Ovary (tissue), 9 donors: ENCODE measurements around the gene SMAD3. TPM values are rescaled to one million over a fixed set of nuclear protein-coding genes. Genes with fewer than 3 reads are reported as not detected.
A peak's percentile ranks its signal among the peaks of the same experiment; 100 is the strongest.

Source experiments
- DNase-seq, 5 donors: peaks; one replicate each; pipeline ENCODE4 v3.0.0-alpha.2; 2019 to 2020
- H3K27ac ChIP-seq, 2 donors: fragments of 200-600 bp; one replicate each; pipeline versions ENCODE4 v1.5.1 to v1.8.0; 2019 to 2022
- H3K27me3 ChIP-seq: fragments of 200-600 bp; one replicate; pipeline ENCODE4 v1.8.0; 2022
- H3K36me3 ChIP-seq: fragments of 200-600 bp; sonication (generic); one replicate; pipeline ENCODE4 v1.5.1; 2019
- H3K4me1 ChIP-seq: one replicate; pipeline ENCODE4 v1.8.1; 2013; ENCODE audit warnings: mild to moderate bottlenecking, moderate library complexity; ENCODE audit not compliant: insufficient read depth
- H3K4me3 ChIP-seq: fragments of 200-600 bp; sonication (generic); one replicate; pipeline ENCODE4 v1.5.1; 2017
- H3K9me3 ChIP-seq, 2 donors: fragments of 200-600 bp in 1 of 2; sonication (generic) in 1 of 2; one replicate each; pipeline versions ENCODE4 v1.5.1 to v1.8.1; 2013 to 2019; ENCODE audit warnings: mild to moderate bottlenecking in 1 of 2, moderate library complexity in 1 of 2
- EP300 ChIP-seq: sonication (generic); formaldehyde crosslinking; IDR thresholded peaks from one replicate; pipeline ENCODE4 v1.6.1; 2017; ENCODE audit warnings: antibody characterized with exemption
- POLR2A ChIP-seq: fragments of 450-650 bp; IDR thresholded peaks from one replicate; pipeline ENCODE4 v1.6.1; 2017; ENCODE audit warnings: antibody characterized with exemption, mild to moderate bottlenecking, moderate library complexity
- WGBS, 3 donors: extraction: QIAGEN DNeasy Blood & Tissue Kit in 1 of 3; methylation state at CpG; one replicate each; pipeline versions ENCODE4 v1.1.5 to v1.1.7; 2013 to 2017; 5-methylcytosine and 5-hydroxymethylcytosine counted together
- intact Hi-C, 4 donors: fragments of 100-400 bp; cut with DNase I; formaldehyde crosslinking; loops; one replicate each; pipeline versions ENCODE4 v1.11.0 to v1.15.1; 2022 to 2023
- polyA plus RNA-seq, 2 donors: library from polyadenylated mRNA; stranded (reverse); fragments of 200-250 nt in 1 of 2; fragments of 350-450 nt in 1 of 2; fragmentation: Illumina TruSeq in 1 of 2; extraction: RNeasy Lipid Tissue Mini Kit (QIAGEN cat#74804) in 1 of 2; gene quantifications; one replicate each; pipeline ENCODE4 v1.2.3, GENCODE V29; 2013 to 2014
- total RNA-seq, 7 donors: library from RNA; depleted of rRNA in 2 of 7; stranded (reverse); fragments of >200 nt in 2 of 7; fragmentation: NEBNext Ultra II Directional in 3 of 7; extraction: Animal tissue kit (Norgen Biotek cat#: 25700) in 3 of 7; gene quantifications; one replicate each; pipeline versions ENCODE4 v1.1.0 to v1.2.4, GENCODE V29; 2016 to 2023
- TF ChIP-seq, protein P1 (sequence below), 3 donors: fragments of 450-650 bp in 2 of 3; fragments of 200-600 bp in 1 of 3; IDR thresholded peaks; one replicate each; pipeline versions ENCODE4 v1.5.1 to v1.8.0; 2016 to 2022; ENCODE audit warnings: antibody characterized with exemption in 3 of 3, mild to moderate bottlenecking in 1 of 3
- donor health status: DM: no; HTN: no; CAD: no; lungs with moderate emphysema.
- donor health status: DM: no; HTN: no; CAD: no.
- donor health status: Bipolar disorder and iron deficiency.
- donor health status: DM: yes; HTN: yes; CAD: no.
- donor health status: DM: no; HTN: no; CAD: no.
- donor health status: DM: yes; HTN: yes; CAD: no.

The SMAD3 gene
- total and polyA plus RNA-seq, 9 donors: 18.7 to 78.6 (median 46.0) TPM

- Histone ChIP-seq H3K4me3 (no peak overlapping the region), H3K9me3 (no peaks in the 10 kb centered on the region), H3K27me3 (no peaks in the 10 kb centered on the region), H3K4me1 (peaks cover 8% of the 10 kb centered on the region), H3K27ac (peak overlapping the region in 1 of 2 donors; percentile 37), H3K36me3 (no peaks in the 10 kb centered on the region)
- TF ChIP-seq EP300: no peak
- no peak for TF ChIP-seq POLR2A
- TF ChIP-seq, protein P1, sequence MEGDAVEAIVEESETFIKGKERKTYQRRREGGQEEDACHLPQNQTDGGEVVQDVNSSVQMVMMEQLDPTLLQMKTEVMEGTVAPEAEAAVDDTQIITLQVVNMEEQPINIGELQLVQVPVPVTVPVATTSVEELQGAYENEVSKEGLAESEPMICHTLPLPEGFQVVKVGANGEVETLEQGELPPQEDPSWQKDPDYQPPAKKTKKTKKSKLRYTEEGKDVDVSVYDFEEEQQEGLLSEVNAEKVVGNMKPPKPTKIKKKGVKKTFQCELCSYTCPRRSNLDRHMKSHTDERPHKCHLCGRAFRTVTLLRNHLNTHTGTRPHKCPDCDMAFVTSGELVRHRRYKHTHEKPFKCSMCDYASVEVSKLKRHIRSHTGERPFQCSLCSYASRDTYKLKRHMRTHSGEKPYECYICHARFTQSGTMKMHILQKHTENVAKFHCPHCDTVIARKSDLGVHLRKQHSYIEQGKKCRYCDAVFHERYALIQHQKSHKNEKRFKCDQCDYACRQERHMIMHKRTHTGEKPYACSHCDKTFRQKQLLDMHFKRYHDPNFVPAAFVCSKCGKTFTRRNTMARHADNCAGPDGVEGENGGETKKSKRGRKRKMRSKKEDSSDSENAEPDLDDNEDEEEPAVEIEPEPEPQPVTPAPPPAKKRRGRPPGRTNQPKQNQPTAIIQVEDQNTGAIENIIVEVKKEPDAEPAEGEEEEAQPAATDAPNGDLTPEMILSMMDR (IDR thresholded peaks at IDR 0.05): no peak
- intact Hi-C loops: no loop called here
- DNase-seq: no peak
- WGBS, 3 donors: 64 to 71% (median 71%) methylated on average over 8 of the region's 8 CpGs
These were observed 33.4 kb downstream of the SMAD3 start for GRCh38 chr15:67098768-67099282.

DNA sequence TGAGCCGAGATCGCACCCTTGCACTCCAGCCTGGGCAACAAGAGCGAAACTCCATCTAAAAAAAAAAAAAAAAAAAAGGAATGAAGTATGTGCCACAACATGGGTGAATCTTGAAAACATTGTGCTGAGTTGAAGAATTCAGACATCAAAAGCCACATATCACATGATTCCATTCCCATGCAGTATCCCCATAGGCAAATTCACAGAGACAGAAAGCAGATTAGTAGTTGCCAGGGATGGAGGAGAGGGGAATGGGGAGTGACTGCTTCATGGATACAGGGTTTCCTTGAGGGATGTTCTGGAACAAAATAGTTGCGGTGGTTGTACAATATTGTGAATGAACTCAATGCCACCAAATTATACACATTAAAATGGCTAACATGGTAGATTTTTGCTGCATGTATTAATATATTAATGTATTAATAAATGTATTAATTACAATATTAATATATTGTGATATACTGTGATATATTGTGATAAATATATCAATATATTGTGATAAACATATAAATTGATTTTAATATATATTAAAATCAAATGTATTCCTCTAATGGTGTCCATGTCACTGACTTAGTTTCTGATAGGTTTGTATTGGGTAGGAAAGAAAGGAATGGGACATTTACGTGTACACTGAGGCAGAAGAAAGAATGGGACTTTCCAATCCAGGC is 34.9 kb downstream of the SMAD3 start:
- DNase-seq: no peak
- no peak for TF ChIP-seq POLR2A
- no peak for TF ChIP-seq EP300
- TF ChIP-seq, protein P1 (IDR thresholded peaks at IDR 0.05): no peak
- Histone ChIP-seq H3K9me3 (no peaks in the 10 kb centered on the region), H3K36me3 (no peaks in the 10 kb centered on the region), H3K27me3 (no peaks in the 10 kb centered on the region), H3K4me1 (peaks cover 20% of the 10 kb centered on the region), H3K27ac (no peak overlapping the region), H3K4me3 (no peak overlapping the region)
- intact Hi-C loops: no loop called here
- WGBS, 3 donors: 74 to 78% (median 75%) methylated on average over 5 of the region's 5 CpGs

DNA sequence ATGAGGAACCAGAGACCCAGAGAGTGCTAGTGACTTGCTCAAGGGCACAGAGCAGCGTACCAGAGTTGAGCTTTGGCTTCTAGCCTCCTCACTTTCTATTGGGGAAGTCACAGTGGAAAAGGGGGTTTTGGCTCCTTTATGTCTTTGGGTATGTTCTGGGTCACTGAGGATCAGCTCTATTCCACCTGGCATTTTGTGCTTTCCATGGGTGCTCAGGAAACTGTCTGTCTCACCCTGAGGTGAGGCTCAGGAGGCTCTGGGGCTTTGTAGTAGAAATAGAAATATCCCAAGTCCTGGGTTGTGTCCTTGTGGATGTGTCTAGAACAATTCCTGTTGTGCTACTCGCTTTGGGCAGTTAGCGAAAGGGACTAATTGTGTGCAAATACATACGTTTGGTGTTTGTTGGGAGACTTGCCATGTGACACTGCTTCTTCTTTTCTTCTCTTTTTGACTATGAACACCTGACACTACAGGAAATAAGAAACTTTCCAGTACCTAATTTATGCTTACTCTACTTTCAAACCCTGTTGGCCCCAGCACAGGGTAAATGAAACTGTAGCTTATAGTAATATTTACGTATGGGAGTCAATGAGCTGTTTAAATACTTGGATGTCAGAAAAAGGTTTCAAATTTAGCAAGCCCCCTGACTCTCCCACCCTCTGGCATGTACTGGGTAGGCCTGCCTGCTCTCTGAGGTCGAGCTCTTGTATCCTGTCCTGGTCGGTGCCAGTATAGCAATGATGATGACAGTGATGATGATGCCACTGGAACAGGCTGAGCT is 35.6 kb downstream of the SMAD3 start:
- no peaks in the 10 kb centered on the region for H3K36me3 ChIP-seq
- H3K27ac ChIP-seq: no peak overlapping the region
- no peak for DNase-seq
- peaks cover 25% of the 10 kb centered on the region for H3K4me1 ChIP-seq
- intact Hi-C loops: no loop called here
- no peaks in the 10 kb centered on the region for H3K27me3 ChIP-seq
- TF ChIP-seq POLR2A: no peak
- TF ChIP-seq, protein P1 (IDR thresholded peaks at IDR 0.05): no peak
- TF ChIP-seq EP300: no peak
- 89 to 95% (median 93%) methylated on average over 7 of the region's 7 CpGs for WGBS, 3 donors
- no peak overlapping the region for H3K4me3 ChIP-seq
- no peaks in the 10 kb centered on the region for H3K9me3 ChIP-seq

GRCh38 chr15:67101911-67102598 is 36.7 kb downstream of the SMAD3 start:
- WGBS, 3 donors: 56 to 63% (median 58%) methylated on average over 8 of the region's 8 CpGs
- intact Hi-C loops: no loop called here
- Histone ChIP-seq H3K4me3 (no peak overlapping the region), H3K36me3 (no peaks in the 10 kb centered on the region), H3K9me3 (no peaks in the 10 kb centered on the region), H3K4me1 (peaks cover 31% of the 10 kb centered on the region), H3K27ac (no peak overlapping the region), H3K27me3 (no peaks in the 10 kb centered on the region)
- no peak for DNase-seq
- TF ChIP-seq, protein P1 (IDR thresholded peaks at IDR 0.05): no peak
- TF ChIP-seq POLR2A (no peak), EP300 (no peak)
